ENCODE results near the gene CUTA. TPM values are rescaled to one million over a fixed set of nuclear protein-coding genes. Genes with fewer than 3 reads are reported as not detected.

Gene CUTA
- total and polyA plus RNA-seq, 8 donors = 12.8 to 233 (median 133) TPM

GRCh38 chr6:33391278-33391921 is 26.5 kb downstream of the CUTA start, which contains the start of gene KIFC1:
KIFC1 (plus strand) TSS chr6:33391823; CDS start chr6:33391986, 163 bp downstream.
- intact Hi-C loops (cut with DNase I; ENCODE audit: low total_unique reads) = no loop called here
- H3K36me3 ChIP-seq = no peaks in the 10 kb centered on the region
- no peaks in the 10 kb centered on the region for H3K9me3 ChIP-seq
- 0 to 1% (median 0%) methylated on average over 37 to 67 of the region's 67 CpGs for WGBS, 5 donors
- peak; percentile 99 to 100 for DNase-seq
- H3K4me1 ChIP-seq = peaks cover 6 to 31% (median 16%) of the 10 kb centered on the region in 4 donors
- H3K4me3 ChIP-seq = peak within 1 kb of the TSS; percentile 51 to 75 (median 61)
- peak within 1 kb of the TSS; percentile 78 to 94 (median 91) for H3K27ac ChIP-seq
- no peaks in the 10 kb centered on the region for H3K27me3 ChIP-seq
- TF ChIP-seq POLR2A (IDR thresholded peaks at IDR 0.05) = no peak
- TF ChIP-seq EP300 (IDR thresholded peaks at IDR 0.05) = no peak
- TF ChIP-seq POLR2AphosphoS5 (IDR thresholded peaks at IDR 0.05) = peak; percentile 44 to 96 (median 94)
- peak in 6 of 7 experiments; percentile 20 to 99 (median 95) for TF ChIP-seq CTCF (IDR thresholded peaks at IDR 0.05)

- H3K4me3 ChIP-seq = peak overlapping the region in 3 of 4 donors; percentile 27 to 75 (median 60)
Measured at GRCh38 chr6:33390767-33391277, 27.1 kb downstream of the CUTA start.

DNA sequence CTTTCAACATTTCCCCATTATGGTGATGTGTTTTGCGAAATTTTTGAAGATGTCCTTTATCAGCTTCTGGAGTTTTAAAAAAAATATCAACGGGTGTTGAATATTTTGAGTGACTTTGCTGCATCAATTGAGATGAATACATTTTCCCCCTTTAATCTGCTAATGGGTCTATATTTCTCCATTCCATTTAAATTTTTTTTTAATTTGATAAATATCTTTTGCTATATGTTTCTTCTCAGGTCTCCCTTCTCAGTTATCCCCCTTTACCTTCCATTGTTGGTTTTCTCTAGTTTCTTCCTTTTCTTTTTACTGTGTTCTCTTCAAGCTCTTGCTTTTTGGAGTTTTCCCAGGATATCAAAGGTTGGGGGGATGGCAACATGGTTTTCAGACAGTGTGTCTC is 27.7 kb downstream of the CUTA start:
- 86 to 100% (median 88%) methylated on average over 2 of the region's 2 CpGs for WGBS, 5 donors
- Histone ChIP-seq H3K27me3 (no peaks in the 10 kb centered on the region), H3K9me3 (no peaks in the 10 kb centered on the region), H3K27ac (peak overlapping the region in 2 of 5 donors; percentile 91 to 93), H3K4me1 (peaks cover 6 to 31% (median 16%) of the 10 kb centered on the region in 4 donors), H3K36me3 (no peaks in the 10 kb centered on the region), H3K4me3 (no peak overlapping the region)
- TF ChIP-seq POLR2AphosphoS5 (IDR thresholded peaks at IDR 0.05) = no peak
- TF ChIP-seq POLR2A (IDR thresholded peaks at IDR 0.05) = no peak
- TF ChIP-seq CTCF (IDR thresholded peaks at IDR 0.05) = no peak
- no peak for TF ChIP-seq EP300 (IDR thresholded peaks at IDR 0.05)
- intact Hi-C loops (cut with DNase I; ENCODE audit: low total_unique reads) = no loop called here
- DNase-seq = no peak

More at GRCh38 chr6:33390767-33391277, 27.1 kb downstream of the CUTA start:
- Histone ChIP-seq H3K27me3 (no peaks in the 10 kb centered on the region), H3K4me1 (peaks cover 6 to 31% (median 16%) of the 10 kb centered on the region in 4 donors), H3K9me3 (no peaks in the 10 kb centered on the region), H3K36me3 (no peaks in the 10 kb centered on the region), H3K27ac (peak overlapping the region; percentile 78 to 94 (median 91))
- no peak for DNase-seq
- 77 to 84% (median 79%) methylated on average over 9 of the region's 9 CpGs for WGBS, 5 donors
- TF ChIP-seq POLR2AphosphoS5 (IDR thresholded peaks at IDR 0.05) = no peak
- TF ChIP-seq POLR2A (IDR thresholded peaks at IDR 0.05) = no peak
- no peak for TF ChIP-seq EP300 (IDR thresholded peaks at IDR 0.05)
- no peak for TF ChIP-seq CTCF (IDR thresholded peaks at IDR 0.05)
- intact Hi-C loops (cut with DNase I; ENCODE audit: low total_unique reads) = no loop called here

DNA sequence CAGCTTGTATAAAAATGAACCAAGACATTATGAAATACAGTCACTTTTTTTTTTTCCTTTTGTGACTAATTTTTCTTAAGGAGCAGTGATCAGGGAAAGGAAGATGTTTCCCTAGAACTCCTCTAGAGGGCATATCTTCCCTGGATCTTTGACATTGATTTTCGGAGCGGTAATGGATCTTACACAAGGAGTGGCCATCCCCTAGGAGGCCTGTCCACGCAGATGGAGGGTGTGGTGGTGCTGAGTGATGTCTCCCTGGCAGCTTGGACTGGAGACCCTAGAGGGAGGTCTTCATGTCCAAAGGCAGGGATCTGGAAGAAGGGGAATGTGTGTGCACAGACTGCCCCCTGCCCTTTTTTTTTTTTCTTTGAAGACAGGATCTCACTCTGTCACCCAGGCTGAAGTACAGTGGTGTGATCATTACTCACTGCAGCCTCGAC is 33.3 kb downstream of the CUTA start:
- intact Hi-C loops (cut with DNase I; ENCODE audit: low total_unique reads) = no loop called here
- DNase-seq = peak in 1 of 2 donors; percentile 19
- no peaks in the 10 kb centered on the region for H3K36me3 ChIP-seq
- TF ChIP-seq CTCF (IDR thresholded peaks at IDR 0.05) (no peak), POLR2AphosphoS5 (IDR thresholded peaks at IDR 0.05) (no peak), EP300 (IDR thresholded peaks at IDR 0.05) (no peak), POLR2A (IDR thresholded peaks at IDR 0.05) (no peak)
- 28 to 39% (median 31%) methylated on average over 4 of the region's 4 CpGs for WGBS, 5 donors
- H3K27me3 ChIP-seq = no peaks in the 10 kb centered on the region
- H3K9me3 ChIP-seq = no peaks in the 10 kb centered on the region
- H3K27ac ChIP-seq = no peak overlapping the region
- no peak overlapping the region for H3K4me3 ChIP-seq
- peaks cover 0 to 9% (median 0%) of the 10 kb centered on the region in 4 donors for H3K4me1 ChIP-seq
